H1 (cell line): Measurements from ENCODE around the gene SPSB1. TPM values are rescaled to one million over a fixed set of nuclear protein-coding genes. Genes with fewer than 3 reads are reported as not detected.

Experiments
- NRF1 ChIP-seq: IDR thresholded peaks from 2 replicates; pipeline ENCODE4 v1.6.1; 2011; ENCODE audit warnings: mild to moderate bottlenecking, low read depth, low read length, improper control_type of control experiment
- polyA plus RNA-seq, 7 experiments: library from polyadenylated mRNA; depleted of rRNA in 3 of 7; stranded (reverse) in 5 of 7; unstranded in 2 of 7; fragments of >200 nt in 5 of 7; fragments of 200-250 nt in 2 of 7; gene quantifications; 1 replicate in 5 of 7; 2 replicates in 1 of 7; 4 replicates in 1 of 7; pipeline versions ENCODE4 v1.2.1 to v1.2.3, GENCODE V29; 2011 to 2013; ENCODE audit warnings: missing spikeins in 2 of 7, mixed read lengths in 2 of 7
- total RNA-seq: library from RNA; stranded (reverse); fragmentation: NEBNext Ultra II Directional; extraction: Animal tissue kit (Norgen Biotek cat#: 25700); gene quantifications from 2 replicates; pipeline ENCODE4 v1.2.1, GENCODE V29; 2021
- TF ChIP-seq, protein P1 (sequence below), 3 experiments: IDR thresholded peaks; 1 replicate in 2 of 3; 2 replicates in 1 of 3; pipeline versions ENCODE4 v1.5.1 to v1.6.1; 2011; ENCODE audit warnings: low read length in 3 of 3, mild to moderate bottlenecking in 3 of 3, inconsistent platforms in 2 of 3, low read depth in 1 of 3, moderate library complexity in 1 of 3; ENCODE audit not compliant: insufficient read depth in 1 of 3; ENCODE audit errors: control extremely low read depth in 1 of 3

Gene SPSB1
- total and polyA plus RNA-seq, 2 of the 8 experiments (the other 6 are each of a cell fraction or from before 2014, with no cell fraction given): 5.3 to 6.4 TPM

DNA sequence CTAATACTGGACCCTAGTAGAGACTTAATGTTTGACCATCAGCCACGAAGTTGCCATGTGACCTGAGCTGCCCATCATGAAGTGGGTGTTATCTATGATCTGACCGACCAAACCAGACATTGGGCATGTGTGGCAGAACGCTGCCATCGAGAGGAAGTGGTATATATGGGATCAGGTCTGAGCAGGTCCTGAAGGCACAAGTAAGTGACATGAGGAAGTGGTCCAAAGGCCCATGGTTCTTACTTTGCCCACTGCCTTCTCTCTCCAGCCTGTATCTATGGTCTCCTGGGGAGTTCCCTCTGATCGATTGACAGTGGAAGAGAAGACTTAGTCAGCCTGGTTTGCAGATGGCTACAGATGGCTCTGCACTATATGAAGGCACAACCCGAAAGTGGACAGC, 7.9 kb downstream of the SPSB1 start (continued):
- TF ChIP-seq, protein P1, sequence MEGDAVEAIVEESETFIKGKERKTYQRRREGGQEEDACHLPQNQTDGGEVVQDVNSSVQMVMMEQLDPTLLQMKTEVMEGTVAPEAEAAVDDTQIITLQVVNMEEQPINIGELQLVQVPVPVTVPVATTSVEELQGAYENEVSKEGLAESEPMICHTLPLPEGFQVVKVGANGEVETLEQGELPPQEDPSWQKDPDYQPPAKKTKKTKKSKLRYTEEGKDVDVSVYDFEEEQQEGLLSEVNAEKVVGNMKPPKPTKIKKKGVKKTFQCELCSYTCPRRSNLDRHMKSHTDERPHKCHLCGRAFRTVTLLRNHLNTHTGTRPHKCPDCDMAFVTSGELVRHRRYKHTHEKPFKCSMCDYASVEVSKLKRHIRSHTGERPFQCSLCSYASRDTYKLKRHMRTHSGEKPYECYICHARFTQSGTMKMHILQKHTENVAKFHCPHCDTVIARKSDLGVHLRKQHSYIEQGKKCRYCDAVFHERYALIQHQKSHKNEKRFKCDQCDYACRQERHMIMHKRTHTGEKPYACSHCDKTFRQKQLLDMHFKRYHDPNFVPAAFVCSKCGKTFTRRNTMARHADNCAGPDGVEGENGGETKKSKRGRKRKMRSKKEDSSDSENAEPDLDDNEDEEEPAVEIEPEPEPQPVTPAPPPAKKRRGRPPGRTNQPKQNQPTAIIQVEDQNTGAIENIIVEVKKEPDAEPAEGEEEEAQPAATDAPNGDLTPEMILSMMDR (IDR thresholded peaks at IDR 0.05; ENCODE audit: control extremely low read depth in 1 of 3, insufficient read depth in 1 of 3, low read depth in 1 of 3, low read length in 3 of 3): no peak
- TF ChIP-seq NRF1: no peak
